K562 (cell line): ENCODE data around the gene LLCFC1. TPM values are rescaled to one million over a fixed set of nuclear protein-coding genes. Genes with fewer than 3 reads are reported as not detected.

Source experiments
- ARID4B ChIP-seq: sonication (generic); formaldehyde crosslinking; IDR thresholded peaks from 2 replicates; pipeline ENCODE4 v1.8.0; 2022; ENCODE audit warnings: mild to moderate bottlenecking, missing genetic modification reagents
- DMBX1 ChIP-seq: fragments of 250-450 bp; sonication (Bioruptor Pico); IDR thresholded peaks from 2 replicates; pipeline ENCODE4 v1.8.0; 2022; ENCODE audit warnings: inconsistent platforms, mild to moderate bottlenecking, moderate library complexity, borderline replicate concordance
- GTF3C2 ChIP-seq: IDR thresholded peaks from 3 replicates; pipeline ENCODE4 v1.6.1; 2011; ENCODE audit warnings: borderline replicate concordance, mild to moderate bottlenecking, moderate library complexity; ENCODE audit not compliant: insufficient read length; ENCODE audit errors: extremely low read depth
- HMG20A ChIP-seq: fragments of 450-650 bp; formaldehyde crosslinking; conservative IDR thresholded peaks from 2 replicates; pipeline ENCODE4 v1.4.0; 2020; ENCODE audit warnings: mild to moderate bottlenecking, mixed read lengths
- ID3 ChIP-seq, 2 experiments: fragments of 250-450 bp in 1 of 2; fragments of 450-650 bp in 1 of 2; sonication (Bioruptor Pico) in 1 of 2; IDR thresholded peaks; 2 replicates each; pipeline versions ENCODE4 v1.6.1 to v1.8.0; 2016 to 2021; ENCODE audit warnings: mild to moderate bottlenecking in 2 of 2, moderate library complexity in 2 of 2, missing compliant biosample characterization in 1 of 2, missing genetic modification characterization in 1 of 2
- JUNB ChIP-seq: fragments of 450-650 bp; formaldehyde crosslinking; conservative IDR thresholded peaks from 2 replicates; pipeline ENCODE4 v1.4.0; 2020; ENCODE audit warnings: mild to moderate bottlenecking
- MXI1 ChIP-seq: IDR thresholded peaks from 2 replicates; pipeline ENCODE4 v1.6.1; 2011; ENCODE audit warnings: low read depth, mild to moderate bottlenecking, improper control_type of control experiment, low read length
- SAFB2 ChIP-seq: fragments of 200-400 bp; formaldehyde crosslinking; IDR thresholded peaks from 2 replicates; pipeline ENCODE4 v1.6.1; 2018; ENCODE audit warnings: borderline replicate concordance, low read length, low read depth, moderate library complexity; ENCODE audit not compliant: severe bottlenecking
- SRSF9 ChIP-seq: fragments of 200-400 bp; formaldehyde crosslinking; IDR thresholded peaks from 2 replicates; pipeline ENCODE4 v1.6.1; 2017; ENCODE audit warnings: low read depth, low read length, borderline replicate concordance
- XRCC5 ChIP-seq: fragments of 200-400 bp; formaldehyde crosslinking; IDR thresholded peaks from 2 replicates; pipeline ENCODE4 v1.6.1; 2017; ENCODE audit warnings: low read depth, mild to moderate bottlenecking, low read length
- ZNF316 ChIP-seq: fragments of 450-650 bp; IDR thresholded peaks from 2 replicates; pipeline ENCODE4 v1.6.1; 2016
- ZNF347 ChIP-seq: fragments of 450-650 bp; formaldehyde crosslinking; IDR thresholded peaks from 2 replicates; pipeline ENCODE4 v1.4.0; 2020; ENCODE audit warnings: low read depth, mild to moderate bottlenecking, moderate library complexity
- ZNF518B ChIP-seq: fragments of 250-450 bp; sonication (Bioruptor Pico); IDR thresholded peaks from 2 replicates; pipeline ENCODE4 v1.5.0; 2021; ENCODE audit warnings: mild to moderate bottlenecking, moderate library complexity
- polyA plus RNA-seq, 8 experiments: library from polyadenylated mRNA; depleted of rRNA in 4 of 8; stranded (reverse) in 5 of 8; unstranded in 3 of 8; fragments of >200 nt; fragmentation: Nextera tagmentation in 2 of 8; fragmentation: Illumina TruSeq in 1 of 8; extraction: Ambion mirVana in 2 of 8; extraction: Trizol in 1 of 8; gene quantifications; 2 replicates each; pipeline versions ENCODE4 v1.2.1 to v1.2.3, GENCODE V29; 2011 to 2014; ENCODE audit warnings: inconsistent platforms in 1 of 8, missing spikeins in 1 of 8
- total RNA-seq, 7 experiments: library from RNA; depleted of rRNA in 6 of 7; stranded (reverse); fragments of >200 nt in 6 of 7; fragmentation: Illumina TruSeq in 2 of 7; extraction: Trizol in 2 of 7; gene quantifications; 2 replicates each; pipeline versions ENCODE4 v1.2.1 to v1.2.3, GENCODE V29; 2011 to 2021; ENCODE audit warnings: low replicate concordance in 1 of 7

Gene LLCFC1
- total and polyA plus RNA-seq, 9 of the 15 experiments (the other 6 are each of a cell fraction or from before 2014, with no cell fraction given), result not detected

GRCh38 chr7:142961973-142962926 is 23.0 kb downstream of the LLCFC1 start, which contains the start of gene KEL (continued):
- no peak for TF ChIP-seq GTF3C2
- no peak for TF ChIP-seq MXI1
- TF ChIP-seq JUNB (CRISPR knock-in tag), result no peak
- TF ChIP-seq HMG20A (CRISPR knock-in tag), result no peak
- TF ChIP-seq SAFB2, result no peak
- no peak for TF ChIP-seq ZNF518B
- peak; percentile 76; the same call in 1 of the 2 replicates for TF ChIP-seq DMBX1
- peak; percentile 96 for TF ChIP-seq ZNF316
- TF ChIP-seq ZNF347 (CRISPR knock-in tag), result no peak
- TF ChIP-seq ID3 (CRISPR knock-in tag; IDR thresholded peaks at IDR 0.05), result no peak
- no peak for TF ChIP-seq ID3 (tag; IDR thresholded peaks at IDR 0.05)
- TF ChIP-seq XRCC5, result peak; percentile 81; the same call in 1 of the 2 replicates
- no peak for TF ChIP-seq SRSF9
- TF ChIP-seq ARID4B, result no peak
